Measurements from ENCODE around the gene ANKRD10. TPM values are rescaled to one million over a fixed set of nuclear protein-coding genes. Genes with fewer than 3 reads are reported as not detected.
A peak's percentile ranks its signal among the peaks of the same experiment; 100 is the strongest.

The ANKRD10 gene
- total RNA-seq, 4 donors from 2014 or later, result 200 to 241 (median 207) TPM

DNA sequence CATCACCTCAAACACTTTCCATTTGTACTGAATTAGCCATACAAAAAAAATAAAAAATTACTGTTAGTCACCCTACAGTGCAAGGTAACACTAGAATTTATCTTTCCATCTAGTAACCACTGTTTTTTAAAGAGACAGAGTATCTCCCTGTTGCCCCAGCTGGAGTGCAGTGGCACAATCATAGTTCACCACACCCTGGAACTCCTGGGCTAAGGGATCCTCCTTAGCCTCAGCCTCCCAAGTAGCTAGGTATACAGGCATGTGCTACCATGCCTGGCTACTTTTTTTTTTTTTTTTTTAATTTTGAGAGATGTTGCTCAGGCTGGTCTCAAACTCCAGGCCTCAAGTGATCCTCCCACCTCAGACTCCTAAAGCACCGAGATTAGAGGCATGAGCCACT lies 17.9 kb downstream of the ANKRD10 start:
- Histone ChIP-seq H3K9me3 (no peaks in the 10 kb centered on the region), H3K4me1 (peaks cover 0 to 7% (median 0%) of the 10 kb centered on the region in 4 donors), H3K36me3 (peaks cover 0 to 17% (median 0%) of the 10 kb centered on the region in 3 donors), H3K4me3 (no peak overlapping the region), H3K27ac (no peak overlapping the region), H3K27me3 (no peaks in the 10 kb centered on the region)
- TF ChIP-seq EP300 (IDR thresholded peaks at IDR 0.05), result no peak
- TF ChIP-seq POLR2A (IDR thresholded peaks at IDR 0.05), result no peak
- no peak for DNase-seq (ENCODE audit: low spot score in 2 of 2)
- WGBS, 2 donors, result 95 to 100% methylated on average over 1 of the region's 1 CpG

DNA sequence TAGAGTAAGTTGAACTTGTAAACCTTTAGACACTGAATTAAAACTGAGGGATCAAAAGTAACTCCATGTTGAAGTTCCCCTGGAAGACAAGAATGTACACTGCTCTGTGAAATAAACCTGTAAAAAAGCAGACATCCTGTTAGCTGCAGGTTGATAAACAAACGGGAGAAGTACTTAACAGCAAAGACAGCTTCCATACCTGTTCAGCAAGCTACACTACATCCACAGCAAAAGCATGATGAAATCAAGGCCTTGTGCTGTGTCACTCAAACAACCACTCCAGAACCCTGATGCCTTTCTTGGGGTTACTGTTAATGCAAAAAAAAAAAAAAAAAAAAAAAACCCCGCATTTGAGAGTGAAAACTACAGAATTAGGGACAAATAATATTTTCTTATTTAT lies 20.8 kb downstream of the ANKRD10 start:
- TF ChIP-seq, protein P1, sequence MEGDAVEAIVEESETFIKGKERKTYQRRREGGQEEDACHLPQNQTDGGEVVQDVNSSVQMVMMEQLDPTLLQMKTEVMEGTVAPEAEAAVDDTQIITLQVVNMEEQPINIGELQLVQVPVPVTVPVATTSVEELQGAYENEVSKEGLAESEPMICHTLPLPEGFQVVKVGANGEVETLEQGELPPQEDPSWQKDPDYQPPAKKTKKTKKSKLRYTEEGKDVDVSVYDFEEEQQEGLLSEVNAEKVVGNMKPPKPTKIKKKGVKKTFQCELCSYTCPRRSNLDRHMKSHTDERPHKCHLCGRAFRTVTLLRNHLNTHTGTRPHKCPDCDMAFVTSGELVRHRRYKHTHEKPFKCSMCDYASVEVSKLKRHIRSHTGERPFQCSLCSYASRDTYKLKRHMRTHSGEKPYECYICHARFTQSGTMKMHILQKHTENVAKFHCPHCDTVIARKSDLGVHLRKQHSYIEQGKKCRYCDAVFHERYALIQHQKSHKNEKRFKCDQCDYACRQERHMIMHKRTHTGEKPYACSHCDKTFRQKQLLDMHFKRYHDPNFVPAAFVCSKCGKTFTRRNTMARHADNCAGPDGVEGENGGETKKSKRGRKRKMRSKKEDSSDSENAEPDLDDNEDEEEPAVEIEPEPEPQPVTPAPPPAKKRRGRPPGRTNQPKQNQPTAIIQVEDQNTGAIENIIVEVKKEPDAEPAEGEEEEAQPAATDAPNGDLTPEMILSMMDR (IDR thresholded peaks at IDR 0.05), result no peak
- TF ChIP-seq EP300 (IDR thresholded peaks at IDR 0.05) (no peak), POLR2A (IDR thresholded peaks at IDR 0.05) (no peak)
- H3K36me3 ChIP-seq, result peaks cover 0 to 19% (median 0%) of the 10 kb centered on the region in 3 donors
- no peak for DNase-seq (ENCODE audit: low spot score in 2 of 2)
- H3K4me1 ChIP-seq, result peaks cover 0 to 5% (median 0%) of the 10 kb centered on the region in 4 donors
- no peaks in the 10 kb centered on the region for H3K9me3 ChIP-seq
- no peaks in the 10 kb centered on the region for H3K27me3 ChIP-seq
- 83 to 92% methylated on average over 2 of the region's 2 CpGs for WGBS, 2 donors
- no peak overlapping the region for H3K27ac ChIP-seq
- H3K4me3 ChIP-seq, result no peak overlapping the region

DNA sequence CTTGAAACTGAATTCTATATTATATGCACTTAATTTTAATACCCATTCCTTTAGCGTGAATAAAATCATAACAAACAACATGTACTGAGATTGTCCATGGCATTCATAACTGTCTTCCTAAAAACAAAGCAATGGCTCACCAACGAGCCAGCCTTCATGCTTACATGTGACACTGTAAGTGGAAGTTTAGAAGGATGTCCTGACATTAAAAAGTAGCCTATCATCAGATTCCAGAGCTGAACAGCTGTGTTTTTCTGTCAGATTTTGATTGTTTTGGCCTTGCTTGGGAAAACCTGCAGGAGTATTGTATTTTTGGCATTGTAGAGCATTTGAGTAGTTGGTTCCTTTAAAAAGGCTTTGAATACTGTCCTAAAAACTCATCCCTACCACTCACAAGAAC lies 21.3 kb downstream of the ANKRD10 start:
- TF ChIP-seq EP300 (IDR thresholded peaks at IDR 0.05) (no peak), POLR2A (IDR thresholded peaks at IDR 0.05) (no peak)
- TF ChIP-seq, protein P1 (IDR thresholded peaks at IDR 0.05), result no peak
- Histone ChIP-seq H3K4me3 (no peak overlapping the region), H3K27ac (no peak overlapping the region), H3K9me3 (no peaks in the 10 kb centered on the region), H3K27me3 (no peaks in the 10 kb centered on the region), H3K36me3 (peaks cover 0 to 19% (median 0%) of the 10 kb centered on the region in 3 donors), H3K4me1 (peaks cover 0 to 11% (median 0%) of the 10 kb centered on the region in 4 donors)
- DNase-seq (ENCODE audit: low spot score in 2 of 2), result no peak
- WGBS, 2 donors, result 54 to 61% methylated on average over 2 of the region's 2 CpGs

DNA sequence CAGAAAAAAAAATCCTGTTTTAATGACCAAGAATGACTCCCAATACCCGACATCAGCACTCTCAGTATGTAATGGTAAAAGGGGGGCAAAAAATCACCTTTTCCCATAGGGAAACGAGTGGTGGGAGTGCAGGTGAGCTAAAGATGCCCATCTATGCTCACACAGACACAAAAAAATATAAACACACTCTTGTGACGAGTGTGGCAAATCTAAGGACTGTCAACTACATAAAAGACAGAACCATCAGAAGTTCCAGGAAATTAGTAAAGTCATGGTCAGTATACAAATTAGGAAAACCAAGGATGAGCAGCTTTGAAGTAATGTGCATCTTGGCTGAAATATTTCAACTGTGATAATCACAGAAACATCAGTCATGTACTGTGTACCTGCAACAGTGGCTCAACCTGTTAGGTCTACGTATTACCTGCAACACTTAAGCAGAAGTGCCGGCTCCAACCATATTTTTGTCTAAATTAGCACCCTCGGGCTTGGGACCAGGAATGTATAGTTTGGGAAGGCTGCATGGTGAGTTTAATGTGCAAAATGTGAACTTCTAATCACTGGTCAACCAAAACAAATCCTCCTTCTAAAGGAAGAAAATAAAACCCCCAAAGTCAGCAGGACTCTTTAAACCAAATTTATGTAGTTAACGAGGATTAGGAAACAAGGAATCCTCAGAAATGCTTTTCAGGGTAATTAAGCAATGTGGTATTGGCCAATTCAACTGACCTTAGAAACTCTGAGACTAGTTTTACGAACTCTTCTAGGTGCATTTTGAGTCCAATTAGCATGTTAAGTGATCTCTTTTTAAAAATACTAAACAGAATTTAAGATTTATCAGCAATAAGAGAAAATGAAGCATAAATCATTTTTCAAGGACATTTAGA lies 24.3 kb downstream of the ANKRD10 start:
- 79 to 81% methylated on average over 8 of the region's 8 CpGs for WGBS, 2 donors
- H3K9me3 ChIP-seq, result no peaks in the 10 kb centered on the region
- peaks cover 0 to 39% (median 9%) of the 10 kb centered on the region in 4 donors for H3K4me1 ChIP-seq
- no peak overlapping the region for H3K4me3 ChIP-seq
- TF ChIP-seq POLR2A (IDR thresholded peaks at IDR 0.05) (no peak), EP300 (IDR thresholded peaks at IDR 0.05) (no peak)
- TF ChIP-seq, protein P1 (IDR thresholded peaks at IDR 0.05), result no peak
- peaks cover 0 to 19% (median 0%) of the 10 kb centered on the region in 3 donors for H3K36me3 ChIP-seq
- no peak overlapping the region for H3K27ac ChIP-seq
- no peak for DNase-seq (ENCODE audit: low spot score in 2 of 2)
- H3K27me3 ChIP-seq, result no peaks in the 10 kb centered on the region

DNA sequence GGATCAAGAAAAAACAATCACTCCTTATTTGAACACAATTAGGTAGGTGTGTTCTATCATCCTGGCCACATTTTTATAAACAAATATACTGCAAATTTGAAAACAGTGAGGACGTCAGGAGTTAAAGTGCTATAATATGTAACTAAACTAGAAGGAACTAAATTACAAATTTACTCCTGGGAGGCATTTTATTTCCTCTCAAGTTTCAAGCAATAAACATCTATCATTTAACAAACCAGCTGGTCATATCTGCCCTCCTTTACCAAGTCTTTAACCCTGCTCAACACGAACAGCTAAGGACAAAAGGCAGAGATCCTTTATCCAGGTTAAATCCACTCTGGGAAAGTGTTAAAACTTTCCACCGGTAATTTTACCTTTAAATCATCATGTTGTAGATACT lies 26.5 kb downstream of the ANKRD10 start:
- Histone ChIP-seq H3K36me3 (peaks cover 0 to 16% (median 0%) of the 10 kb centered on the region in 3 donors), H3K27ac (peak overlapping the region in 2 of 4 donors; percentile 47 to 67), H3K9me3 (no peaks in the 10 kb centered on the region), H3K27me3 (no peaks in the 10 kb centered on the region), H3K4me1 (peaks cover 0 to 39% (median 9%) of the 10 kb centered on the region in 4 donors), H3K4me3 (no peak overlapping the region)
- no peak for DNase-seq (ENCODE audit: low spot score in 2 of 2)
- no peak for TF ChIP-seq EP300 (IDR thresholded peaks at IDR 0.05)
- TF ChIP-seq, protein P1 (IDR thresholded peaks at IDR 0.05), result no peak
- no peak for TF ChIP-seq POLR2A (IDR thresholded peaks at IDR 0.05)
- WGBS, 2 donors, result 37 to 53% methylated on average over 3 of the region's 3 CpGs

All from tibial nerve (tissue), 4 donors.